Right renal cortex interstitium (tissue), 3 donors: ENCODE measurements around the gene MALT1. TPM values are rescaled to one million over a fixed set of nuclear protein-coding genes. Genes with fewer than 3 reads are reported as not detected.

Experiments
- DNase-seq, 3 donors: peaks; one replicate each; pipeline ENCODE4 v3.0.0-alpha.2; 2013; ENCODE audit warnings: low read depth in 3 of 3, low spot score in 2 of 3
- polyA plus RNA-seq, 3 donors: library from polyadenylated mRNA; unstranded; fragments of 120-200 nt; gene quantifications; one replicate each; pipeline ENCODE4 v1.2.1, GENCODE V29; 2013; ENCODE audit not compliant: insufficient read length in 3 of 3

Gene MALT1
- polyA plus RNA-seq, 3 donors = 28.8 to 30.1 (median 30.0) TPM

- no peak for DNase-seq
These were observed 16.6 kb downstream of the MALT1 start for GRCh38 chr18:58687871-58688308.

GRCh38 chr18:58690259-58690658 is 19.0 kb downstream of the MALT1 start:
- no peak for DNase-seq

GRCh38 chr18:58691256-58691655 is 20.0 kb downstream of the MALT1 start:
- DNase-seq = no peak

- DNase-seq = no peak
These were observed 21.3 kb downstream of the MALT1 start for GRCh38 chr18:58692422-58693185.

- no peak for DNase-seq
These were observed 23.0 kb downstream of the MALT1 start for GRCh38 chr18:58694221-58694620.

- DNase-seq = no peak
These were observed 23.6 kb downstream of the MALT1 start for GRCh38 chr18:58694720-58695468.

GRCh38 chr18:58695772-58696171 is 24.5 kb downstream of the MALT1 start:
- DNase-seq = no peak

- DNase-seq = no peak
These were observed 25.9 kb downstream of the MALT1 start for GRCh38 chr18:58697146-58697545.

- no peak for DNase-seq
These were observed 27.5 kb downstream of the MALT1 start for GRCh38 chr18:58698701-58699193.

GRCh38 chr18:58699551-58699950 is 28.3 kb downstream of the MALT1 start:
- no peak for DNase-seq

GRCh38 chr18:58700209-58700608 is 28.9 kb downstream of the MALT1 start:
- DNase-seq = no peak

GRCh38 chr18:58712930-58713329 is 41.7 kb downstream of the MALT1 start:
- no peak for DNase-seq

GRCh38 chr18:58714259-58714658 is 43.0 kb downstream of the MALT1 start:
- DNase-seq = no peak

- no peak for DNase-seq
These were observed 43.6 kb downstream of the MALT1 start for GRCh38 chr18:58714821-58715220.

GRCh38 chr18:58715540-58715939 is 44.3 kb downstream of the MALT1 start:
- DNase-seq = no peak

GRCh38 chr18:58716060-58716756 is 44.9 kb downstream of the MALT1 start:
- DNase-seq = no peak

- DNase-seq = no peak
These were observed 50.4 kb downstream of the MALT1 start for GRCh38 chr18:58721566-58722239.

GRCh38 chr18:58723810-58724602 is 52.7 kb downstream of the MALT1 start:
- no peak for DNase-seq

- DNase-seq = no peak
These were observed 55.4 kb downstream of the MALT1 start for GRCh38 chr18:58726671-58727070.
